Ovary (tissue), 3 donors: ENCODE results near the gene TJP1.

ENCODE experiments used
- CTCF ChIP-seq, 3 donors: fragments of 450-650 bp in 2 of 3; fragments of 200-600 bp in 1 of 3; IDR thresholded peaks; one replicate each; pipeline versions ENCODE4 v1.5.1 to v1.8.0; 2016 to 2022; ENCODE audit warnings: antibody characterized with exemption in 3 of 3, mild to moderate bottlenecking in 1 of 3
- EP300 ChIP-seq: sonication (generic); formaldehyde crosslinking; IDR thresholded peaks from one replicate; pipeline ENCODE4 v1.6.1; 2017; ENCODE audit warnings: antibody characterized with exemption
- donor health status: DM: no; HTN: no; CAD: no.

GRCh38 chr15:29805708-29806104 lies 16.6 kb downstream of the TJP1 start:
- TF ChIP-seq EP300 (no peak), CTCF (IDR thresholded peaks at IDR 0.05) (no peak)
